Measurements from ENCODE around the gene POU2F1. TPM values are rescaled to one million over a fixed set of nuclear protein-coding genes. Genes with fewer than 3 reads are reported as not detected.

POU2F1 gene
- total RNA-seq, 2 donors from 2014 or later, result 6.2 to 13.5 TPM

DNA sequence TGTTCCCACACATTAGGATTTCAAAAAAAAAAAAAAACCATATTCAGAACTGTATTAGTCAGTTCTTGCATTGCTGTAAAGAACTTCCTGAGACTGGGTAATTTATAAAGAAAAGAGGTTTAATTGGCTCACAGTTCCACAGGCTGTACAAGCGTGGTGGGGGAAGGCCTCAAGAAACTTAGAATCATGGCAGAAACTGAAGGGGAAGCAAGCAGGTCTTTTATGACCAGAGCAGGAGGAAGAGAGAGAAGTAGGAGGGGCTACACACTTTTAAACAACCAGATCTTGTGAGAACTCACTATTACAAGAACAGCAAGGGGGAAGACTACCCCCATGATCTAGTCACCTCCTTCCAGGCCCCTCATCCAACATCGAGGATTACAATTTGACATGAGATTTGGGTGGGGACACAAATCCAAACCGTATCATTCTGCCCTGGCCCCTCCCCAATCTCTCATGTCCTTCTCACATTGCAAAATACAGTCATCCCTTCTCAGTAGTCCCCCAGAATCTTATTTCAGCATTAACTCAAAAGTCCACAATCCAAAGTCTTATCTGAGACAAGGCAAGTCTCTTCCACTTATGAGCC lies 51.8 kb downstream of the POU2F1 start:
- DNase-seq (no peak), ATAC-seq (no peak)
- Histone ChIP-seq H3K4me3 (no peak overlapping the region), H3K27ac (no peak overlapping the region), H3K9me3 (no peaks in the 10 kb centered on the region), H3K36me3 (replicated peaks in 1 of 2; ENCODE audit: insufficient read depth in 1 of 2, low read depth in 2 of 2) (no peaks in the 10 kb centered on the region), H3K4me1 (no peaks in the 10 kb centered on the region), H3K27me3 (no peaks in the 10 kb centered on the region)
- WGBS, 2 donors, result 87 to 91% methylated on average over 3 of the region's 3 CpGs
- no peak for TF ChIP-seq POLR2A (IDR thresholded peaks at IDR 0.05)
- TF ChIP-seq, protein P1, sequence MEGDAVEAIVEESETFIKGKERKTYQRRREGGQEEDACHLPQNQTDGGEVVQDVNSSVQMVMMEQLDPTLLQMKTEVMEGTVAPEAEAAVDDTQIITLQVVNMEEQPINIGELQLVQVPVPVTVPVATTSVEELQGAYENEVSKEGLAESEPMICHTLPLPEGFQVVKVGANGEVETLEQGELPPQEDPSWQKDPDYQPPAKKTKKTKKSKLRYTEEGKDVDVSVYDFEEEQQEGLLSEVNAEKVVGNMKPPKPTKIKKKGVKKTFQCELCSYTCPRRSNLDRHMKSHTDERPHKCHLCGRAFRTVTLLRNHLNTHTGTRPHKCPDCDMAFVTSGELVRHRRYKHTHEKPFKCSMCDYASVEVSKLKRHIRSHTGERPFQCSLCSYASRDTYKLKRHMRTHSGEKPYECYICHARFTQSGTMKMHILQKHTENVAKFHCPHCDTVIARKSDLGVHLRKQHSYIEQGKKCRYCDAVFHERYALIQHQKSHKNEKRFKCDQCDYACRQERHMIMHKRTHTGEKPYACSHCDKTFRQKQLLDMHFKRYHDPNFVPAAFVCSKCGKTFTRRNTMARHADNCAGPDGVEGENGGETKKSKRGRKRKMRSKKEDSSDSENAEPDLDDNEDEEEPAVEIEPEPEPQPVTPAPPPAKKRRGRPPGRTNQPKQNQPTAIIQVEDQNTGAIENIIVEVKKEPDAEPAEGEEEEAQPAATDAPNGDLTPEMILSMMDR (IDR thresholded peaks at IDR 0.05), result no peak
- intact Hi-C loops (cut with DNase I), result no loop called here

DNA sequence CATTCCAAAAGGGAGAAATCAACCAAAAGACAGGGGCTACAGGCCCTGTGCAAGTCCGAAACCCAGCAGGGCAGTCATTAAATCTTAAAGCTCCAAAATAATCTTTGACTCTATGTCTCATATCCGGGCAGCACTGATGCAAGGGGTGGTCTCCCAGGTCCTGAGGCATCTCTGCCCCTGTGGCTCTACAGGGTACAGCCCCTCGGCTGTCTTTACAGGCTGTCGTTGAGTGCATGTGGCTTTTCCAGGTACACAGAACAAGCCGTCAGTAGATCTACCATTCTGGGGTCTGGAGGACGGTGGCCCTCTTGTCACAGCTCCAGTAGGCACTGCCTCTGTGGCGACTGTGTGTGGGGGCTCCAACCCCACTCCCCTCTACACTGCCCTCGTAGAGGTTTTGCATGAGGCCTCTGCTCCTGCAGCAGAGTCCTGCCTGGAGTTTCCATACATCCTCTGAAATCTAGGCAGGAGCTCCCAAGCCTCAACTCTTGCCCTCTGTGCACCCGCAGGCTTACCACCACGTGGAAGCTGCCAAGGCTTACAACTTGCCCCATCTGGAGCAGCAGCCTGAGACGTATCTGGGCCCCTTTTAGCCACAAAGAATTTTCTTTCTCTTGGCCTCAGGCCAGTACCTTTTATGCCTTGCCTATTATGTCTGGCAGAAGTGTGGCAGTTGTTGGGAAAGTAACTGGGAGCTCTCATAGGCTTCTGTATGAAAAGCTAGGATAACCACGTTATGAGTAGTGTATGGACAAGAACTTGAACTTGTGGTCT lies 52.5 kb downstream of the POU2F1 start:
- DNase-seq (no peak), ATAC-seq (no peak)
- H3K4me3 ChIP-seq, result no peak overlapping the region
- 69 to 80% methylated on average over 11 to 12 of the region's 12 CpGs for WGBS, 2 donors
- H3K27me3 ChIP-seq, result no peaks in the 10 kb centered on the region
- intact Hi-C loops (cut with DNase I), result no loop called here
- no peaks in the 10 kb centered on the region for H3K9me3 ChIP-seq
- no peak overlapping the region for H3K27ac ChIP-seq
- TF ChIP-seq, protein P1 (IDR thresholded peaks at IDR 0.05), result no peak
- no peak for TF ChIP-seq POLR2A (IDR thresholded peaks at IDR 0.05)
- H3K36me3 ChIP-seq (replicated peaks in 1 of 2; ENCODE audit: insufficient read depth in 1 of 2, low read depth in 2 of 2), result no peaks in the 10 kb centered on the region
- H3K4me1 ChIP-seq, result no peaks in the 10 kb centered on the region

DNA sequence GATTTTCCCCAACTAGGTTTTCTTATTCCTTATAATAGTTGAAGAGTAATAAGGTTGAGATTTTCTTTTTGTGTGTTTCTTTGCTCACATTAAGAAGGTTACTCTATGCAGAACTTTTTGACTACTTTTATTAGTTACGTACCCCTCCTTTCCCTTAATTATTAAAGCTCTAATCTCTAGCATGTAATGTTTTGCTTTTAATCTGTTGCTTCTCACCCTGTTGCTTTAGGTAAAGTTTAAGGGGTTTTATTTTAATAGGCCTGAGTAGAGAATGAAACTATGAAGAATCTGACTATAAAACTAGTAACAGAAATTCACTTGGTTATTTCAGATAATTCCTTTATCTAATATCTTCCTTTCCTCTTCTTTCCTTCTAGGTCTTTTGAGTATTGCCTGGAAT lies 53.4 kb downstream of the POU2F1 start:
- Histone ChIP-seq H3K27ac (no peak overlapping the region), H3K27me3 (no peaks in the 10 kb centered on the region), H3K9me3 (no peaks in the 10 kb centered on the region), H3K4me3 (no peak overlapping the region), H3K4me1 (no peaks in the 10 kb centered on the region), H3K36me3 (replicated peaks in 1 of 2; ENCODE audit: insufficient read depth in 1 of 2, low read depth in 2 of 2) (no peaks in the 10 kb centered on the region)
- intact Hi-C loops (cut with DNase I), result no loop called here
- ATAC-seq (no peak), DNase-seq (no peak)
- 90 to 92% methylated on average over 1 of the region's 1 CpG for WGBS, 2 donors
- no peak for TF ChIP-seq POLR2A (IDR thresholded peaks at IDR 0.05)

DNA sequence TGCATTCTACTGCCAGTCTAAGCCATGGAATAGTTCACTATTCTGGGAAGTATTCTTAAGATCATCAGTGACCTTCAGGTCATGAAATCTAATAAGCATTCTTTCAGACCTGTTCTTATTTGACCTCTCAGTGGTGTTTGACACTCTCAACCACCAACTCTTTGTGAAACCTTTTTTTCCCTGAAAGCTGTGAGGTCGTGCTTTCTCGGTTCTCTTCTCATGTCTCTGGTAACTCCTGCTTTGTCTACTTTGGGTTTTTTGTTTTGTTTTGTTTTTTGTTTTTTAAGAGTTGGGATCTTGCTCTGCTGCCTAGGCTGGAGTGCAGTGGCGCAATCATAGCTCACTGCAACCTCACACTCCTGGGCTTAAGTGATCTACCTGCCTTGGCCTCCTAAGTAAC lies 56.3 kb downstream of the POU2F1 start:
- 87 to 95% methylated on average over 3 of the region's 3 CpGs for WGBS, 2 donors
- intact Hi-C loops (cut with DNase I), result no loop called here
- no peak overlapping the region for H3K4me3 ChIP-seq
- H3K36me3 ChIP-seq (replicated peaks in 1 of 2; ENCODE audit: insufficient read depth in 1 of 2, low read depth in 2 of 2), result no peaks in the 10 kb centered on the region
- H3K9me3 ChIP-seq, result no peaks in the 10 kb centered on the region
- no peaks in the 10 kb centered on the region for H3K27me3 ChIP-seq
- DNase-seq (no peak), ATAC-seq (no peak)
- TF ChIP-seq POLR2A (IDR thresholded peaks at IDR 0.05), result no peak
- TF ChIP-seq, protein P1 (IDR thresholded peaks at IDR 0.05), result no peak
- H3K4me1 ChIP-seq, result no peaks in the 10 kb centered on the region
- H3K27ac ChIP-seq, result no peak overlapping the region

DNA sequence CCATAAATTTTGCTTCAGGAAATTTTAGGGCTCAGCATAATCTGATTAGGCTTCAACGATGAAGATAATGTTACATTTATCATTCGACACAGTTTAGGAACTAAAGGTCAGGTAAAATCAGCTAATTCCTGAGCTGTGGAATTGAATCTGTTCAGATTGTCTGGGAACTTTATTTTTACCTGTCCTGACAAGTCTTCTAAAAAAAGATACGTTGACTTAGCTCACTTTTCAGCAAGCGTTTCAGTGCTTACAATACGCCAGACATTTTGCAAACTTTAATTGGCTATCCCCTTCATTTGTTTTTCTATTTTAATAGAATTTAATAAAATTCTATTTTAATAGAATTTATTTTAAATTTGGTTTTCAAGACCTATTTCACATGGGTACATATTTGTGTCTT lies 57.8 kb downstream of the POU2F1 start:
- WGBS, 2 donors, result 89 to 92% methylated on average over 5 of the region's 5 CpGs
- H3K4me3 ChIP-seq, result no peak overlapping the region
- H3K27ac ChIP-seq, result no peak overlapping the region
- H3K27me3 ChIP-seq, result no peaks in the 10 kb centered on the region
- no peaks in the 10 kb centered on the region for H3K36me3 ChIP-seq (replicated peaks in 1 of 2; ENCODE audit: insufficient read depth in 1 of 2, low read depth in 2 of 2)
- TF ChIP-seq, protein P1 (IDR thresholded peaks at IDR 0.05), result no peak
- no peak for TF ChIP-seq POLR2A (IDR thresholded peaks at IDR 0.05)
- no peak for ATAC-seq
- H3K9me3 ChIP-seq, result no peaks in the 10 kb centered on the region
- intact Hi-C loops (cut with DNase I), result no loop called here
- no peaks in the 10 kb centered on the region for H3K4me1 ChIP-seq
- DNase-seq, result no peak

All from body of pancreas (tissue), 4 donors.